HG02852 (cell line): ENCODE results near the gene TPH1.

ENCODE experiments used
- ATAC-seq: cut with Tn5 transposase; IDR thresholded peaks from one replicate; pipeline ENCODE4 v1.9.1; 2021; ENCODE audit warnings: mild to moderate bottlenecking, moderate library complexity; ENCODE audit not compliant: unreplicated experiment

TPH1 gene

GRCh38 chr11:18046116-18046777 is at the start of gene TPH1:
Gene TPH1 (minus strand): TSS chr11:18046269. CDS start chr11:18040762, 5,507 bp downstream.
- ATAC-seq, result no peak

GRCh38 chr11:18093959-18094358 is 47.9 kb upstream of the TPH1 start:
- ATAC-seq, result no peak

- ATAC-seq, result no peak
Observed at GRCh38 chr11:18091731-18092130, 45.7 kb upstream of the TPH1 start.

- ATAC-seq, result no peak
Observed at GRCh38 chr11:18088966-18089365, 42.9 kb upstream of the TPH1 start.

GRCh38 chr11:18088366-18088765 is 42.3 kb upstream of the TPH1 start:
- ATAC-seq, result no peak

GRCh38 chr11:18081551-18081950 is 35.5 kb upstream of the TPH1 start:
- no peak for ATAC-seq

- ATAC-seq, result no peak
Observed at GRCh38 chr11:18080451-18080850, 34.4 kb upstream of the TPH1 start.

- ATAC-seq, result no peak
Observed at GRCh38 chr11:18078909-18079308, 32.8 kb upstream of the TPH1 start.

GRCh38 chr11:18075444-18075843 is 29.4 kb upstream of the TPH1 start:
- no peak for ATAC-seq

GRCh38 chr11:18071098-18071705 is 25.1 kb upstream of the TPH1 start:
- no peak for ATAC-seq

GRCh38 chr11:18067372-18067771 is 21.3 kb upstream of the TPH1 start:
- no peak for ATAC-seq

GRCh38 chr11:18066626-18067025 is 20.6 kb upstream of the TPH1 start:
- ATAC-seq, result no peak

GRCh38 chr11:18065572-18065971 is 19.5 kb upstream of the TPH1 start:
- ATAC-seq, result no peak

- ATAC-seq, result no peak
Observed at GRCh38 chr11:18064450-18065054, 18.5 kb upstream of the TPH1 start.

- no peak for ATAC-seq
Observed at GRCh38 chr11:18063862-18064434, 17.9 kb upstream of the TPH1 start.

- no peak for ATAC-seq
Observed at GRCh38 chr11:18063125-18063524, 17.1 kb upstream of the TPH1 start.

GRCh38 chr11:18061351-18061750 is 15.3 kb upstream of the TPH1 start:
- ATAC-seq, result no peak

- ATAC-seq, result no peak
Observed at GRCh38 chr11:18056561-18057181, 10.6 kb upstream of the TPH1 start.

GRCh38 chr11:18054511-18055103 is 8.5 kb upstream of the TPH1 start:
- ATAC-seq, result no peak

- ATAC-seq, result no peak
Observed at GRCh38 chr11:18050848-18051247, 4.8 kb upstream of the TPH1 start.

- ATAC-seq, result no peak
Observed at GRCh38 chr11:18036456-18036855, 9.6 kb downstream of the TPH1 start.
